NB4 (cell line): ENCODE measurements around the gene TMEM82.
"Not testable (repeated sequence)": the region's sequence is repeated elsewhere in the genome, so short reads cannot be mapped to it uniquely, and the experiment has no call there.

ENCODE experiments used
- DNase-seq: peaks from one replicate; pipeline ENCODE4 v3.0.0; 2010; ENCODE audit warnings: low read depth
- H3K4me3 ChIP-seq: one replicate; pipeline ENCODE4 v1.5.1; 2011; ENCODE audit warnings: mild to moderate bottlenecking, low read depth, low read length, moderate library complexity
- CTCF ChIP-seq: IDR thresholded peaks from one replicate; pipeline ENCODE4 v1.5.1; 2012; ENCODE audit warnings: low read depth, low read length
- MYC ChIP-seq: IDR thresholded peaks from 2 replicates; pipeline ENCODE4 v1.6.1; 2011; ENCODE audit warnings: low read depth, low read length
- POLR2A ChIP-seq: IDR thresholded peaks from 2 replicates; pipeline ENCODE4 v1.6.1; 2011; ENCODE audit warnings: mild to moderate bottlenecking; ENCODE audit not compliant: insufficient read length; ENCODE audit errors: extremely low read depth
- TF ChIP-seq, protein P1 (sequence below): IDR thresholded peaks from 2 replicates; pipeline ENCODE4 v1.6.1; 2011; ENCODE audit warnings: low read depth, low read length

The TMEM82 gene

DNA sequence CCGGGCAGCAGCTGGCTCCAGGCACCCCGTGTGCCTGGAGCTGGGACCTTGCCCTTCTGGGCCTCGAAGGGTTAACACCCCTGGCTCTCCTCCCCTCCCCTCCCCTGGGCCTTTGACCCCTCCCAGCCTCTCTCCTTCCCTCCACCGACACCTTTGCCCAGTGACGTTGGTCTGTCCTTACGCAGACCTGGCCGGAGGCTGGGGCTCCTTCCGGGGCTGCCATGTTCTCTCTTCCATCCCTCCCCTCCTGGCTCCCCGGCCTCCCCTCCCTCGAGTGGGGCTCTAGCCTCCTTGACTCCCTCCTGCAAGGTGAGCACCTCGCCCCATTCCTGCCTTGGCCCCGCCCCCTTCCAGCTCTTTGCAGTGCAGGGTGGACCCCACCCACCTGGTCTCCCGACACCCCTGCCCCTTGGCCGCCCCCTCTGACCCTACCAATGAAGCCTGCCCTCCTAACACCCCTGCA is at the start of gene TMEM82:
Gene TMEM82 (plus strand): TSS at position 161 of the 463 bp plus-strand sequence. CDS start 61 bp downstream, at position 222.
- no peak within 1 kb of the TSS for H3K4me3 ChIP-seq
- no peak for DNase-seq
- TF ChIP-seq MYC (no peak), CTCF (no peak), POLR2A (no peak)
- TF ChIP-seq, protein P1, sequence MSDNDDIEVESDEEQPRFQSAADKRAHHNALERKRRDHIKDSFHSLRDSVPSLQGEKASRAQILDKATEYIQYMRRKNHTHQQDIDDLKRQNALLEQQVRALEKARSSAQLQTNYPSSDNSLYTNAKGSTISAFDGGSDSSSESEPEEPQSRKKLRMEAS: no peak

DNA sequence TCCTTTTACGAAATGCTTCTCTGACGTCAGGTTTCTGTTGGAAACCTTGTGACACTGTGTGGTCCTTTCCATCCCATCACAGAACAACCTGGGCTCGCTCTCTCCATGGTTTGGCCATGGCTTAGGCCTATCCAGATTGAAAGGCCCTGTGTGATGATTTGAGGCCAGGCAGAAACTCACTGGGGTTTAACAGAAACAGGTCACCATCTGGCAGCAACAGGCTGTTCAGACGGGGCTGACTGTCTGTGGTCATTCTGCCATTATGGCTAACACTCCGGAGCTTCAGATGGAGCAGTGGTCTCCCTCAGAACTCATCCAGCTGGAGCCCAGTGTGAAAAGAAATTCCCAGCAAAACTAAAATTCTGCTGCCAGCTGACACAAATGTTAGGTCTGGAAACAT is 48.9 kb upstream of the TMEM82 start:
- TF ChIP-seq POLR2A (no peak), MYC (no peak), CTCF (no peak)
- TF ChIP-seq, protein P1: no peak
- no peak for DNase-seq
- H3K4me3 ChIP-seq: no peak overlapping the region

DNA sequence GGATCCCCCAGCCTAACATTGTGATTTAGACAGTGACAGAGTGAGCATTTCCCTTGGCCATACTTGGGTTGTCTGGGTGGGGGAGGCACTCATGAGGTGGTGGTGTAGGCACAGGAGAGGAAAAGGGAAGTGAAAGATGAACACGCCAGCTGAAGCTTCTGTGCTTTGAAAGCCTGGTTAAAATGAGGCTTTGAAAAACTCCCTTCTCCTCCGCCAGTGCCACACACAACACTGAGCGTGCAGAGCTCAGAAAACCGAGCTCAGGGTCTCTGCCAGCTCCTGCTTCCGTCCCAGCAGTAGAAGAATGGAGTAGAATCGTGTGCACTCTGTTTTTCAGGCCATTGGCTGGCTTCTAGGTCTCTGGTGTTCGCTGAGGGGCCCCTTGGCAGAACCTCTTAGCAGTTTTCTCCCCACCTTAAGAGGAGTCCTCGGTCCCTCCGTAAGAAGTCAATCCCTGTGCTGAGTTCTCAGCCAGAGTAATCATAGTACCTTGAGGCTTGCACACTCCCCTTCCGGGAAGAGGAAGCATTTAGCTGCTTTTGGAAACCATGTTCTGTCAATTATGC is 45.3 kb upstream of the TMEM82 start:
- peak; percentile 91 for DNase-seq
- no peak for TF ChIP-seq CTCF
- TF ChIP-seq MYC: peak; percentile 77
- no peak for TF ChIP-seq POLR2A
- TF ChIP-seq, protein P1: peak; percentile 81
- peak overlapping the region; percentile 51 for H3K4me3 ChIP-seq

DNA sequence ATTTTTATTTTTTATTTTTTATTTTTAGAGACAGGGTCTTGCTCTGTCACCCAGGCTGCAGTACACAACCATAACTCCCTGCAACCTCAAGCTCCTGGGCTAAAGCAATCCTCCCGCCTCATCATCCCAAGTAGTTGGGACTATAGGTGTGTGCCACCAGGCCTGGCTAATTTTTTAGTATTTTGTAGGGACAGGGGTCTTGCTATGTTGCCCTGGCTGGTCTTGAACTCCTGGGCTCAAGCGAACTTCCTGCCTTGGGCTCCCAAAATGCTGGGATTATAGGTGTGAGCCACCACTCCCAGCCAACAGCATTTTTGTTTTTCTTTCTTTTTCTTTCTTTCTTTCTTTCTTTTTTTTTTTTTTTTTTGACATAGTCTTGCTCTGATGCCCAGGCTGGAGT is 44.1 kb upstream of the TMEM82 start:
- H3K4me3 ChIP-seq: no peak overlapping the region
- DNase-seq: no peak
- TF ChIP-seq POLR2A (no peak), MYC (no peak), CTCF (no peak)
- TF ChIP-seq, protein P1: no peak

GRCh38 chr1:15699321-15699720 is 43.0 kb upstream of the TMEM82 start:
- H3K4me3 ChIP-seq, DNase-seq: not testable (repeated sequence)

- TF ChIP-seq, protein P1: no peak
- no peak for TF ChIP-seq POLR2A
- TF ChIP-seq CTCF: no peak
- TF ChIP-seq MYC: no peak
- DNase-seq: no peak
- H3K4me3 ChIP-seq: no peak overlapping the region
Observed at GRCh38 chr1:15700508-15700907, 41.8 kb upstream of the TMEM82 start.
